Posterior cingulate gyrus (tissue), 11 donors: ENCODE measurements around the gene OARD1.
"Not testable (repeated sequence)": the region's sequence is repeated elsewhere in the genome, so short reads cannot be mapped to it uniquely, and the experiment has no call there.

Source experiments
- DNase-seq, 10 donors: peaks; one replicate each; pipeline versions ENCODE4 v3.0.0 to v3.0.0-alpha.2; 2020 to 2021; ENCODE audit warnings: mixed read lengths in 3 of 10
- intact Hi-C: fragments of 100-400 bp; cut with DNase I; formaldehyde crosslinking; loops from one replicate; pipeline ENCODE4 v1.15.1; 2023

The OARD1 gene

GRCh38 chr6:41032830-41033229 is 39.3 kb downstream of the OARD1 start:
- peak in 1 of 10 donors; percentile 84 for DNase-seq
- intact Hi-C loops, result no loop called here

- intact Hi-C loops, result loop anchor here (5.0 kb wide), 2 partner anchors 1046 to 1666 kb away; no protein-coding TSS in a partner anchor
- no peak for DNase-seq
These were observed 43.4 kb downstream of the OARD1 start for GRCh38 chr6:41028561-41029412.

- peak; percentile 49 to 97 (median 83) for DNase-seq
These were observed 44.2 kb downstream of the OARD1 start for GRCh38 chr6:41027799-41028560.

GRCh38 chr6:41027241-41027640 is 44.9 kb downstream of the OARD1 start:
- intact Hi-C loops, result loop anchor here (2.0 to 5.0 kb wide), 3 partner anchors 132 to 1665 kb away; no protein-coding TSS in a partner anchor
- DNase-seq, result no peak

More at GRCh38 chr6:41027799-41028560, 44.2 kb downstream of the OARD1 start:
- intact Hi-C loops, result loop anchor here (2.0 to 5.0 kb wide), 3 partner anchors 133 to 1666 kb away; no protein-coding TSS in a partner anchor

GRCh38 chr6:41025966-41026530 is 46.1 kb downstream of the OARD1 start:
- intact Hi-C loops, result loop anchor here (2.0 to 5.0 kb wide), 3 partner anchors 131 to 1664 kb away; no protein-coding TSS in a partner anchor
- no peak for DNase-seq

GRCh38 chr6:41023114-41023513 is 49.0 kb downstream of the OARD1 start:
- DNase-seq, result no peak
- intact Hi-C loops, result no loop called here

- intact Hi-C loops, result no loop called here
These were observed 49.9 kb downstream of the OARD1 start for GRCh38 chr6:41022294-41022693.

GRCh38 chr6:41021832-41022231 is 50.3 kb downstream of the OARD1 start:
- intact Hi-C loops, result no loop called here

More at GRCh38 chr6:41022294-41022693, 49.9 kb downstream of the OARD1 start:
- no peak for DNase-seq

GRCh38 chr6:41017663-41018062 is 54.5 kb downstream of the OARD1 start:
- intact Hi-C loops, result no loop called here

More at GRCh38 chr6:41021832-41022231, 50.3 kb downstream of the OARD1 start:
- peak in 7 of 10 donors; percentile 33 to 90 (median 56) for DNase-seq

GRCh38 chr6:41015860-41016259 is 56.3 kb downstream of the OARD1 start:
- DNase-seq, intact Hi-C loops: not testable (repeated sequence)

More at GRCh38 chr6:41017663-41018062, 54.5 kb downstream of the OARD1 start:
- no peak for DNase-seq

GRCh38 chr6:41014780-41015179 is 57.4 kb downstream of the OARD1 start:
- DNase-seq, result no peak
- intact Hi-C loops, result no loop called here
